GM21367 (cell line): ENCODE results near the gene RCN1.
"Not testable (repeated sequence)": the region's sequence is repeated elsewhere in the genome, so short reads cannot be mapped to it uniquely, and the experiment has no call there.

Source experiments
- ATAC-seq: cut with Tn5 transposase; IDR thresholded peaks from one replicate; pipeline ENCODE4 v1.9.1; 2021; ENCODE audit not compliant: unreplicated experiment

RCN1 gene

DNA sequence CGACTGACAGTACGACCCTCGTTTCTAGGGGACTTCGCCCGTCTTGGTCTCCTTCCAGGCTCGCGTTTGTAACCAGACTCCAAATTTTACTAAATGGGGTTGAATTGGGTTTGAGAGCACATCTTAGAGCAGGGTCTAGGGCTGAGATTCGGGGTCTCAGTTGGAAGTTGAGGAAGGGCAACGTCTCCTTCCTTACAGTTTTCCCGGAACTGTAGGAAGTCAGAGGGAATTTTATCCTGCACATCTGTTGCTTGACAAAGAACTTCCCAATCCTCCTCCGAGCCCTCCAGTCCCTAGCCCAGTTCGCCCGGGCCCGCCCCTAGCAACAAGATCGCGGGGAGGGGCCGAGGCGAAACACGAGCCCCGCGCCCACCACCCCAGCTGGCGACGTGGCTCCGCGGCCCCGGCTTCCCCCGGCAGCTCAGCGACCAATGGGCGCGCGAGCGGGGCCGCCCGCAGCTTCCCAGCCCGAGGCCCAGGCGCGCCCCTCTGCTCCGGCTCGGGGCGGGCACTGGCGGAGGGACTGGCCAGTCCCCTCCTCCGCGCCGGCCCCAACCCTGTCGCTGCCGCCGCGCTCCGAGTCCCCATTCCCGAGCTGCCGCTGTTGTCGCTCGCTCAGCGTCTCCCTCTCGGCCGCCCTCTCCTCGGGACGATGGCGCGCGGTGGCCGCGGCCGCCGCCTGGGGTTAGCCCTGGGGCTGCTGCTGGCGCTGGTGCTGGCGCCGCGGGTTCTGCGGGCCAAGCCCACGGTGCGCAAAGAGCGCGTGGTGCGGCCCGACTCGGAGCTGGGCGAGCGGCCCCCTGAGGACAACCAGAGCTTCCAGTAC lies at the start of gene RCN1:
RCN1 (plus strand) TSS at position 530 of the 826 bp plus-strand sequence; CDS start at position 653, 123 bp downstream.
- ATAC-seq = peak; percentile 43

DNA sequence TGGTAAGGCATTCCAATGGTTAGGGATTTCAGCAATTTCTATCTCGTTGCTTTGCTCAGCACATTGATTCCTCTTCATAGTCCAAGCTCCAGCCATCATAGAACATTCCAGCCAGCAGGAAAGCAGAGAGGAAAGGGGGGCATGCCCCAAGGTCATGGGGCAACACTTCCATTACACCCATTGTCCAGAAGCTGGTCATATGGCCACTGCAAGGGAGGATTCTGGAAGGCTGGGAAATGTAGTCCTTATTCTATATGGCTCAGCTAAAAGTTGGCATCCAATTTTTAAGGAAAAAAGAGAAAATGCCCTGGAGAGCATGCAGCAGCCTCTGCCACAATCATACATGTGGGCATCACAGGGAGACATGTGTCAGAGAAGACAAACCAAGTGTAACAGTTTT lies 47.1 kb upstream of the RCN1 start:
- no peak for ATAC-seq

DNA sequence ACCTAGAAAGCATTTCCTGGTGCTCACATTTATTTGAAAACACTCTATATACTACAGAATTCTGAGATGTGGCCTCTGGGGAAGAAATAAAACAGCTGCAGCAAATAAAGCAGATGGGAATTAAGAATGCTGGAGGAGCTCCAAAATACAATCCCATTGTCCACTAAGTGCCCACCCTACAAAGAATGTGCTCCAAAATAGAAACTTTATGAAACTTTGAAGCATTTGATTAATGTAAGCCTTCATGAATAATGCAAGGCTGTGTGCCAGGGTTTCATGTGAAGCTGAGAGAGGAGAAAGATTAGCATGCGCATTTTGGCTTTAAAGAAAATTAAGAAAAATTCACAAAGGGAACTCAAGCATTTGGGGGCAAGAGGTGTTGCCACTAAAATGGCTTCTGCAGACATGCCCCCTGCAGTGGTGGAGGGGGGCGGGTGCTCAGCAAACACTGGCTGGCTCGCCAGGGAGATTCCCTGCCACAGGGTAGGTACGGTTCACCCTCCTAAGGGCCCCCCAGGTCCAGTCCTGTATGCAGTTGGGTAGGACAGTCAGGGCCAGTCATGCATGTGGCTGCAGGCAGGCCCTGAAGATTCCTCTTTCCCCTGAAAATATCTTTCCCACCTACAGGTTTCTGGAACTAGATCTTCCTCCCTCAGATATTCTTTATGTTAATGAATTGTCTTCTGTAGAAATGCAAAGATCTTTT lies 46.6 kb upstream of the RCN1 start:
- no peak for ATAC-seq

DNA sequence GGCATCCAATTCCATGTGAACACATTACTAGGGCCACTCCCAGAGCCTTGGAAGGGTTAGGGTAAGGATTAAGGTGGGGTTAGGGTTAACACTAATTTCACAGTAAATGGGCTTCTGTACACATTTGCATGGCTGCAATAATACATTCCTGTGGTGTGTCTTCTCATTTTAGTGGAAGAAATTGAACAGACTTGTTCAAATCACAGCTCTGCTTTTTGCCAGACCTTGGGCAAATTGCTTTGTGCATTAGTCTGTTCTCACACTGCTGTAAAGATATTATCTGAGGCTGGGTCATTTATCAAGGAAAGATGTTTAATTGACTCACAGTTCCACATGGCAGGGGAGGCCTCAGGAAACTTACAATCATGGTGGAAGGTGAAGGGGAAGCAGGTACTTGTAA lies 45.4 kb upstream of the RCN1 start:
- no peak for ATAC-seq

DNA sequence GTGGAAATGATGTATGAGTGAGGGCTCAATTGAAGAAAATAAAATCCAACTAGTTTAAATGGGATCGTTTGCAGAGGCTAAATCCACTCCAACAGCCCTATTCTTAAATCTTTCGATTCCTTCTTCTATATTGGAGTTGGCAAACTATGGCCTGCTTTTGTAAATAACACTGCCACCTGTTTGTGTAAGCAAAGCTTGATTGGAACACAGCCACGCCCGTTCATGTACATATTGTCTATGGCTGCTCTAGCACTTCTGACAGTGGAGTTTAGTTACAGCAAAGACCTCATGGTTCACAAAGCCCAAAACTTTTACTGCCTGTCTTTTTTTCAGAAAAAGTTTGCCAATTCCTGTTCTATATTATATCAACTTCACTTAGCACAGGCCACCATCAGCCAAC lies 40.6 kb upstream of the RCN1 start:
- no peak for ATAC-seq

DNA sequence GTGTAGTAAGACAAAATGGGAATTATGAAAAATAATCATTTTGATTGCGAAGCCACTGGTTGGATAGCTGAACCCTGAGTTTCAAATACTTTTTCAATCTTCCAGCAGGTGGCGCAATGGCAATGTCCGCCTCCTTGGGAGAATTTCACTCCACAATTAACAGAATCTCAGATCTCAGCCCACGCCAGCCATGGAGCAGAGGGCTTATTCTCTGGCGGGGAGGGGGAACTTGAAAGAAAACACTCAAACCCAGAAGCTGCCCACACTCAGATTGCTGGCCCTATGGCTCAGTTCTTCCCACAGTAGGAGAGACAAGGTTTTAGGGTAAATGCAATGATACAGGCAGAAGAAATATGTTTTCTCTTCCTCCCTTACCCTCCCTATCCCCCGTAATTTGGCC lies 38.7 kb upstream of the RCN1 start:
- no peak for ATAC-seq

DNA sequence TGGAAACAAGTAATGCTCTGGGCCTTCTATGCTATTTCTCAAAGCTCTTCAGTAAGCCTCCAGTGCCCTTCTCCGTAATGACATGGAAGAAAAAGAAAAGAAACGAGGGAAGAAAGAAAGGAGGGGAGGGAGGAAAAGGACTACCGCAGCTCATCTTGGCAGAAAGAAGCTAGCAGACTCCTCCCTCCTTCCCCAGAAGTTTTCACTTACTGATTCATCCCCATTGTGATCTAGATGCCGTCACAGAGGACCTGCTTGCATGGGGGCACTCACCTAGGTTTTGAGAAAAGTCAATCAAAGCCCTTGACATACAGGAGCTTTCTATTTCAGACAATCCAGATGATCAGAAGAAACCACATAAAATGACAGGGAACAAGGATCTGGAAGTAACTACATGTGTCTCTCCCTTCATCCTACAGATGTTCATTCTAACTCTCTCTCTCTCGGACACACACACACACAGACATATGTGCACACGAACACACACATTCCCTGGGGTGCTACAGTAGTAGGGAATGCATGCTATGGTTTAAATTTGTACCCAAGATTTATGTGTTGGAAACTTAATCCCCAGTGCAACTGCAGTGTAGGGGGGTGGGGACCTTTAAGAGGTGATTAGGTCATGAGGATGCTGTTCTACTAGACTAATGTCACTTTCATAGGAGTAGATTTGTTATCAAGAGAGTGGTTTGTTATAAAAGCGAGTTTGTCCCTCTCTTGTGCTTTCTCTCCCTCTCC lies 37.6 kb upstream of the RCN1 start:
- no peak for ATAC-seq

DNA sequence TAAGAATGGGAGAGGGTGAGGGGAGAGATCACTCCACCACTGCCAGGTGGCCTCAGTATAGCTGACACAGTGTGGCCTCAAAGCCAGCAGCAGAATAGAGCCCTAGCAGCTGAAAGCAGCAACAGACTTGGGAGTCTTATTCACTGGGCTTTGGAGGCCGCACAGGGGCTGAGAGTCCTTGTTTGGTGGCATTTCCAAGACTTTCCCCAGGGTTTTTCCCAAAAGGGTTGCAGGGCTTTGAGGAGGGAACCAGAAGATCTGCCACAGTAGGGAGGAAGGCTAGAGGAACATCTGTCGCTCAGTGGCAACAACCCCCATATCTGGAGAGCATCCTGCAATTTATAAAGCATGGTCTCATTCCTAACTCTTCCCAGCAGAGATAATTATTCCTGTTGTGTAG lies 35.0 kb upstream of the RCN1 start:
- no peak for ATAC-seq

DNA sequence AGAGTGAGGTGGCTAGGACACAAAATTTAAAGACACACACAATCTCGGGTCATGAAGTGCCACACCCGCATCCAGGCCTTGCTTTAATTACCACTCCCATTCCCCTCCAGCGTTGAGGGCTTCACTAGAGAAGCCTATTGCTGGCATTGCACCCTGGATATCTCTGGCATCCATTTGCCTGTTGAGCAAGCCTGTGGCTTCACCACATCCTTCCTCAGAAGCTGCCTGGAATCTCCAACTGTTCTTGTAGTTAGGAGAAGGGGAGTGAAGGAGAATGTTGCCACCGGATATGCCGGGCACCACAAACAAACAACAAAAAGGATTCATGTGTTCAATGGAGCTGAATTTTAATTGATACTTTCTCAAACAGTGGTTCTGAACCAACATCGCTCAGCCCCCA lies 34.4 kb upstream of the RCN1 start:
- no peak for ATAC-seq

DNA sequence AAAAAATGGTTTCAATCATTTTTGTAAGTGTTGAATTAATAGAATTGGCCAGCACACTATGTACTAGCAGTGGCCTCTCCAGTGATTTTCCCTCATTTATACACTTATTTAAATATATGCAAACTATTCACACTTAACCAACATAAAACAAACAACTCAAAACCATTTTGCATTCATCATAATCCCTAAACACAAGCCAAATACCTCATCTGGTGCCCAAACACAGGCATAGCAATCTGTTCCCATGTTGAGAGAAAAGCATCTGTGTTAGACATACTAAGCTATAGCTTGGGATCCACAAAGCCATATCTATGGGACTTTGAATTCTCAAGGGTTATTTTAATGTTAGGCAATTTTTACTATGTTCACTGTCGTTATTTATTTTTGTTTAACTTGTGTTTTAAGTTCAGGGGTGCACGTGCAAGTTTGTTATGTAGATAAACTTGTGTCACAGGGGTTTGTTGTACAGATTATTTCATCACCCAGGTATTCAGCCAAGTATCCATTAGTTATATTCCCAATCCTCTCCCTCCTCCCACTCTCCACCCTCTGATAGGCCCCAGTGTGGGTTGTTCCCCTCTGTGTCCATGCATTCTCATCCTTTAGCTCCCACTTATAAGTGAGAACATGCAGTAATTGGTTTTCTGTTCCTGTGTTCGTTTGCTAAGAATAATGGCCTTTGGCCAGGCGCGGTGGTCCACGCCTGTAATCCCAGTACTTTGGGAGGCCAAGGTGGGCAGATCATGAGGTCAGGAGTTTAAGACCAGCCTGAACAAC lies 31.0 kb upstream of the RCN1 start:
- ATAC-seq = no peak

DNA sequence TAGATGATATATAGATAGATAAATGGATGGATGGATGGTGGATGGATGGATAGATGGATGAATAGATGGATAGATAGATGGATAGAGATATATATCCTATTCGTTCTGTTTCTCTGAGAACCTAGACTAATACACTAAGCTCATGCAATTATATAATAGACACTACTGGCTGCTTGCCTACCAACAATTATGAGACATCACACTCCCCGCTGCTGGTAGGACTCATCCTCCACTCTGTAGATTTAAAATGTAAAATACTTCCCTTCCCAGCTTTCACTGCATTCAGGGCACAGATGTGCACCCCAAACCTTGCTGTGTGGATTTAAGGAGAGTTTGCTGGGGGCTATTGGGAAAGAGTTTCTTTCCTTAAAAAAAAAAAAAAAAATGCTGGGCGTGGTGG lies 28.3 kb upstream of the RCN1 start:
- no peak for ATAC-seq

DNA sequence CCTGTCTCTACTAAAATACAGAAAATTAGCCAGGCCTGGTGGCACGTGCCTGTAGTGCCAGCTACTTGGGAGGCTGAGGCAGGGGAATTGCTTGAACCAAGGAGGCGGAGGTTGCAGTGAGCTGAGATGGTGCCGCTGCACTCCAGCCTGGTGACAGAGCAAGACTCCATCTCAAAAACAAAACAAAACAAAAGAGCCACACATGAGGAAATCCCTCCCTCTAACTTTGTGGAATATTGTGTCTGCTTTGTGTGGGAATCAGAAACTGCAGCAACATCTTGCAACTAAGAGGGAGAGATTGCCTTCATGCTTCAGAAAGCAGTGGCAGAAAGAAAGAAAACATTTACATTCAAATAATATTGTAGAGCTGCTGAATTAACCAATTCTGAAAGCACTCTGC lies 27.8 kb upstream of the RCN1 start:
- not testable (repeated sequence) for ATAC-seq

DNA sequence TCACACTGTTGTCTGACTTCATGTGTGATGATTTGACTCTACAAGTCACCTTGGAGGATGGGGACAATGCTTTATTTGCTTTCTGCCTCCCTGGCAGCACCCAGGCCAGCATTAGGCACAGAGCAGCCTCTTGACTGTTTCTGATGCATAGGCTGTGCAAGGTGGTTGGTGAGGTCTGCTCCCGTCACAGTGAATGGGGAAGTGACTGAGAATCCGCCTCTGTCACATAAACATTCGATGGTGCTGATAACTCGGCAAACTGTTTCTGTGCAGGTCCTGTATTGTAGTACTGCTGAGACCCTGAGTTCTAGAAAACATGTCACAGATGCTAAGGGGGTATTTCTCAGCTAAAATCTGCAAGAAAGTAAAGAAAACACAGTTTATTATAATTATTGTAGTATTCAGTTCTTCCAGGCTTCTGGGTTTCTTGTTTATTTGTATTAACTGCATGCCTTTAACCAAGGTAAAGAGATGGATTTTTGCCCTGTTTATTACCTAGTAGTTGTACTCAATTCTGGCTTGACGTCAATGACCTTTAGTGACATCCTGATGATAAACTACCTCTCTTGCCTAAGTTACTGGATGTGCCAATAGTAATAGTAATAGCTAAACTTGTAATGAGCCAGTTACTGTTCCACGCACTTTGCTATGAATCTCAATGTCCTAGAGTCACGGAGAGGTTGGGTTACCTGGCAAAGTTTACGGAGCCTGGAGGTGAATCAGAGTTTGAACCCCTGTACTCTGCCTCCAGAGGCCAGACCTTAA lies 24.8 kb upstream of the RCN1 start:
- no peak for ATAC-seq

DNA sequence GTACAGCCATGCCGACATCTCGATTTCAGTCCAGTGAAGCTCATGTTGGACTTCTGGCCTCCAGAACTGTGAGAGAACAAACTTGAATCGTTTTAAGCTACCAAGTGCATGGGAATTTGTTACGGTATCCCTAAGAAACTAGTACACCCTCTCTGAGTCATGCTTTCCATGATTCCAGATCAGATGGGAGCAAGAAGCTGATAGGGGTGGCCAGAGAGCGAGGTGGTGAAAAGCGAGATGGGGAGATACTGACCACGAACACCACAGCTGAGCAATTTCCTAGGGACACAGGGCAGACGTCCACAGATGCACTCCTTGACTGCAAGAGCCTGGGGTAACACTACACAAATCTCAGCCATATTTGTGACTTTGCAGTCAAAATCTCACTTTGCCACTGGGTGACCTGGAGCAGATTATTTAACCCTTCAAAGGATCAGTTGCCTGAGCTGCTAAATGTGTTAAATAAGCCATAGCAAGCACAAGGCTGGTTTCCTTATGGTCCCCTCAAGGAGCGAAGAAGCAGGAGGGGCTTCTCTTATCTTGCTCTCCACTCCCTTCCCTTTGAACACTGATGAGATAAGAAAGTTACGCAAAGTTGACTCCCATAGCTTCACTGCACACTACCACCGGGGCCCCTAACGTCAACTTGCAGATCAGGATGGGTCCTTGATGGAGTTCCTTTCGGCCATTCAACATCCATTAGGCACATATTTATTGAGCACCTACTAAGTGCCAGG lies 22.6 kb upstream of the RCN1 start:
- ATAC-seq = no peak

DNA sequence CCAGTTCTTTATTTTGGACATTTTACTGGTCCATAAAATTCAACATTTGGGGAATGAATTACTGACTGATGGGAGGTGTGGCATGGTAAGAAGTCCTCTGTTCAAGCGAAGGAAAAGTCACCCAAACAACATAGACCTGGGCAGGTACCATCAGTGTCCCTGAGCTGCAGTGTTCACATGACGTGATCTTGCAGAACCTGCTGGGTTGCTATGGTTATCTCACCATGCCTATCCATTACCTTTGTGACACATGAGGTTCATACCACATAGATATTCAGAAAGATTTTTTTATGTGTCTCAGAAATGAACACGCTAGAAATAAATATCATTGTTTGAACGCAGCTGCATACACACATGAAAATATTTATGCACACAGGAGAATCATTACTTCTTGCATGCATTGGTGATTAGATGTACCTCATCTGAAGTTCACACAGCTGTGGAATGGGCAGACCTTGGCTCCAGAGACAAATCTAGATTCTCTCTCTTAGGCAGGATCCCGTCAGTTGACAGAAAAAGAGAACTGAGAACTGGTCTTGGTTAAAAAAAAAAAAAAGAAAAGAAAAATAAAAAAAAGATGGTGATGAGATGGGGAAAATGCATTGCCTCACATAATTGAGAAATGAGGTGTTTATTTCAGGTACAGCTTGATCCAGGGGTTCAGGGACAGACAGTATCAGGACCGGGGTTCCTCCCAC lies 21.4 kb upstream of the RCN1 start:
- ATAC-seq = peak; percentile 81

DNA sequence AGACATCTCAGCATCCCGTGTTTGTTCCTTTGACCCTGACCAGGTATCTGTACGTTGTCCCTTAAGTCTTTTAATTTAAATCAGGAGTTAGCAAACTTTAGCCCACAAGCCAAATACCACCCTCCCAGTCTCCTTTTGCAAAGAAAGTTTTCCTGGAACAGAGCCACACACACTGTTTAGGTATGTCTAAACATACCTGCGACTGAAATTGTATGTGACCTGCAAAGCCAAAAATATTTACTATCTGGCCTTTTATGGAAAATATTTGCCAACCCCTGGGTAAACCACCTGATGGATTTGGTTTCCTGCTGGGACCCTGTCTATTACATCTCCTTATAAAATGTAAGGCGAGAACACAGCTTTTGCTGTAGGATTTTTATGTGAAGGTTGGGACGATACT lies 20.2 kb upstream of the RCN1 start:
- no peak for ATAC-seq

DNA sequence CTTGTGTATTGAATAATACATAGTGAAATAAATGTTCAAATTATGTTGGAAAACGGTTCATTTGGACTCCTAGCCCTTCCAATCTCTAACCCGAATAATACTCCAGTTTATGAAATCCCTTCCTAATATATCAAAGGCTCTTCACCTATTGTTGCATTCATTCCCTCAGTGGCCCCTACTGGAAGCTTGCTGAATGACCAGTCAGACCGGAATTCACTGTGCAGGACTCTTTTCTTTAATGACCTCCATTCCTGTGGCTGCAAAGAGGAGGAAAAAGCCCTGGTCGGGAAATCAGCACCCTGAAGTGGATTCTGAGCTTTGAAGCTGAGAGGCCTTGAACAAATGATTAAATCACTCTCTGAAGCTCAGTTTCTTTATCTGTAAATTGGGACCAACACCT lies 19.1 kb upstream of the RCN1 start:
- ATAC-seq = no peak

DNA sequence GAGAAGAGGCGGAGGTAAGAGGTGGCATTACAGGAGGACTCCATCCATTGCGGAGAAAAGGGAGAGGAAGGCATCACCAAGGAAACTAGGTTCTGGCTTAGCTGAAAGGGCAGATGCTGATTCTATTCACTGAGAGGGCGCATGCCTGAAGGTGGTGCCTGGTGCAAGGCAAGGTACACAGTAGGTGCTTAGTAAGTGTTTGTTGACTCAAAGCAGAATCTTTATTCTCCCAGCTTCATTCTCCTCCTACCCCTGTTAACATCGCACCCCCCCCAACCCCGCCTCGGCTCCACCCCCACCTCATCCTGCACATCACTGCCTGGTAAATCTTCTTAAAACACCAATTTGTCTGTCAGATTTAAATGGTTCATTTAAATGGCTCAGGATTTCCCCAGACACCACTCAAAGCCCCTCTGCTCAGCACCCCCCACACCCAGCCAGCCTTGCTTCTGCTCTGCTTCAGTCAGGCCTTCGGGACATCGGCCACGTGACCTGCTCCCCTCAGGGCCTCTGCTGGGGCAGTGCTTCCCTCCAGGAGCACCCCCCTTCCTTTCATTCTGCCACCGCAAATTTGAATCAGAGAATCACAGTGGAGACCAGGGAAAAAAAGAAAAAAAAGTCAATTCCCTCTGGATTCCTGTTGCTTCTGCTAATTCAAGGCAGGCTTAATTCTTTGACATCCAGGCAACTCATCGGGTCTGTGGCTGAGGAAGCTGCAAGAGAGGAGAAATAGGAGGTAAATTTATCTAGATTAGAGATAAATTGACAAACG lies 17.8 kb upstream of the RCN1 start:
- no peak for ATAC-seq
